ENCODE data around the gene AKAP6. TPM values are rescaled to one million over a fixed set of nuclear protein-coding genes. Genes with fewer than 3 reads are reported as not detected.

AKAP6 gene
- total RNA-seq, 2 experiments from 2014 or later: 1.2 to 1.4 TPM

- CTCF ChIA-PET: no interaction called here
- H3K36me3 Mint-ChIP-seq (ENCODE audit: low read depth): no peaks in the 10 kb centered on the region
- no peaks in the 10 kb centered on the region for H3K9me3 Mint-ChIP-seq
- TF ChIP-seq CTCF (IDR thresholded peaks at IDR 0.05): no peak
- no peak for DNase-seq
- H3K4me3 Mint-ChIP-seq: no peak overlapping the region
- no peak overlapping the region for H3K27ac Mint-ChIP-seq
- intact Hi-C loops (cut with micrococcal nuclease): loop anchor here (10.0 kb wide), 1 partner anchor 1753 kb away; no protein-coding TSS in a partner anchor
- no peaks in the 10 kb centered on the region for H3K4me1 Mint-ChIP-seq (ENCODE audit: low read depth)
- POLR2A ChIA-PET: no interaction called here
- H3K27me3 Mint-ChIP-seq: peaks cover 3% of the 10 kb centered on the region
- ATAC-seq: no peak
Observed at GRCh38 chr14:32571995-32572866, 243.1 kb downstream of the AKAP6 start.

- ATAC-seq: no peak
- Mint-ChIP-seq H3K36me3 (ENCODE audit: low read depth) (no peaks in the 10 kb centered on the region), H3K4me3 (no peak overlapping the region), H3K27ac (no peak overlapping the region), H3K4me1 (ENCODE audit: low read depth) (no peaks in the 10 kb centered on the region), H3K27me3 (peaks cover 3% of the 10 kb centered on the region), H3K9me3 (no peaks in the 10 kb centered on the region)
- ChIA-PET POLR2A (no interaction called here), CTCF (no interaction called here)
- no peak for TF ChIP-seq CTCF (IDR thresholded peaks at IDR 0.05)
- DNase-seq: no peak
- intact Hi-C loops (cut with micrococcal nuclease): loop anchor here (10.0 kb wide), 1 partner anchor 1752 kb away; no protein-coding TSS in a partner anchor
Observed at GRCh38 chr14:32572867-32573150, 243.7 kb downstream of the AKAP6 start.

GRCh38 chr14:32574269-32574668 lies 245.2 kb downstream of the AKAP6 start:
- Mint-ChIP-seq H3K9me3 (no peaks in the 10 kb centered on the region), H3K27me3 (peaks cover 2% of the 10 kb centered on the region), H3K4me1 (ENCODE audit: low read depth) (no peaks in the 10 kb centered on the region), H3K27ac (no peak overlapping the region), H3K4me3 (no peak overlapping the region), H3K36me3 (ENCODE audit: low read depth) (no peaks in the 10 kb centered on the region)
- ChIA-PET POLR2A (no interaction called here), CTCF (interaction anchor here (4.0 to 4.8 kb wide), 2 partner anchors 14 to 1219 kb away, joined by 13 to 22 read pairs; no protein-coding TSS in a partner anchor)
- DNase-seq (no peak), ATAC-seq (no peak)
- TF ChIP-seq CTCF (IDR thresholded peaks at IDR 0.05): no peak
- intact Hi-C loops (cut with micrococcal nuclease): loop anchor here (10.0 kb wide), 1 partner anchor 1751 kb away; no protein-coding TSS in a partner anchor

DNA sequence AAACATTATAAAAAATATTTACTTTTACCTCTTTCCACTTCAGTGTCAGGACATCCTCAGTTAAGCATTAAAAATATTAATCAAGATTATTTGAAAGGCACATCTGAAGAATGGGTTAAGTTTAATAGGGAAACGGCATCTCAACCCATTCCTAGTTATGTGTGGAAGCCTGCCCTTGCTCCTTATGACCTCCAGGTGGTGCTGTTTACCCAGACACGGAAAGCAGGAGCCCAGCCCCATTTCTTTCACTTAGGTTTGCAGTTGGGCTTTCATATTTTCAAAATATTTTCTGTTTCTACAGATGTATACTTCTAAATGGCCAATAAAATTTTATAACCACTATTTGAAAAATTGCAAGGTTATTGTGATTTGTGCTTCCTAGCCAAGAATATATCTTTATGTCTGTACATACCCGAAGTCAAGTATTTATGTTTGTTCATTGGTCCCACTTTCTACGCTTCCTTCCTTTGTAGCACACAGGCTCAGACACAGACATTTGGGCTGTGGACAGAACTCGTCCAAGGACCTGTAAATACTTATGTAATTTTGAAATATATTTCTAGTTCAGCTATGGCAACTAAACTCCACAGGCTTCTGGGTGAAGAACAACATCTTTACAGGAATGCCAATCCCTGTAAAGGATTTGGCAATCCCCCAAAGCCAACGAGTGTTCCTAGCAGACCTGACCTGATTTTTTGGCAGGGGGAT lies 247.1 kb downstream of the AKAP6 start:
- Mint-ChIP-seq H3K27me3 (peaks cover 2% of the 10 kb centered on the region), H3K4me3 (no peak overlapping the region), H3K4me1 (ENCODE audit: low read depth) (no peaks in the 10 kb centered on the region), H3K9me3 (no peaks in the 10 kb centered on the region), H3K27ac (no peak overlapping the region), H3K36me3 (ENCODE audit: low read depth) (no peaks in the 10 kb centered on the region)
- peak; percentile 93 for TF ChIP-seq CTCF (IDR thresholded peaks at IDR 0.05)
- peak; percentile 64 for ATAC-seq
- intact Hi-C loops (cut with micrococcal nuclease): loop anchor here (5.0 to 10.0 kb wide), 2 partner anchors 1216 to 1749 kb away; no protein-coding TSS in a partner anchor
- POLR2A ChIA-PET: no interaction called here
- CTCF ChIA-PET: interaction anchor here (0.6 to 4.8 kb wide), 13 partner anchors 9 to 1219 kb away, joined by 3 to 22 read pairs (median 4); no protein-coding TSS in a partner anchor
- peak; percentile 45 for DNase-seq
